DND-41 (cell line): Measurements from ENCODE around the gene TBPL1.

ENCODE experiments used
- EZH2 ChIP-seq: IDR thresholded peaks from 3 replicates; pipeline ENCODE4 v1.6.1; 2012; ENCODE audit warnings: borderline replicate concordance, low read depth, mild to moderate bottlenecking, moderate library complexity, low read length, inconsistent platforms; ENCODE audit not compliant: severe bottlenecking
- TF ChIP-seq, protein P1 (sequence below): IDR thresholded peaks from 2 replicates; pipeline ENCODE4 v1.5.1; 2012; ENCODE audit warnings: borderline replicate concordance, low read length, moderate library complexity, mild to moderate bottlenecking; ENCODE audit not compliant: poor library complexity, severe bottlenecking; ENCODE audit errors: extremely low read depth

DNA sequence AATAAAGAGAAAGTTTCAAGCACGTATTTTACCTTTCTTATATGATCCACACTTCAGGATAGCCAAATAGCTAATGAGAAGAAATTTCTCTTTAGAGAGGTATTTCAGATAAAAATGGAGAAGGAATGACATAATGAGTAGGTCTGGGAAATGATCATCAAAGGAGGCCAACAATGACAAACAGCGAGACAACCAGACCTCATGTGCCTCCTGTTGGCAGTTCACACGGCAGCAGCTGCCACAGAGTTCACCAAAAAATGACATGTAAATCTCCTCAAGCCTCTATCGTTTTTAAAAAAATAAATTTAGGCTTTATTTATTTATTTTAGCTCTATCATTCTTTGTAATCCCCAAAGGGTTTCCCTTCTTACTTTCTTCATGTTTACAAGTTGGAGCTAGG is 51.7 kb downstream of the TBPL1 start:
- TF ChIP-seq, protein P1, sequence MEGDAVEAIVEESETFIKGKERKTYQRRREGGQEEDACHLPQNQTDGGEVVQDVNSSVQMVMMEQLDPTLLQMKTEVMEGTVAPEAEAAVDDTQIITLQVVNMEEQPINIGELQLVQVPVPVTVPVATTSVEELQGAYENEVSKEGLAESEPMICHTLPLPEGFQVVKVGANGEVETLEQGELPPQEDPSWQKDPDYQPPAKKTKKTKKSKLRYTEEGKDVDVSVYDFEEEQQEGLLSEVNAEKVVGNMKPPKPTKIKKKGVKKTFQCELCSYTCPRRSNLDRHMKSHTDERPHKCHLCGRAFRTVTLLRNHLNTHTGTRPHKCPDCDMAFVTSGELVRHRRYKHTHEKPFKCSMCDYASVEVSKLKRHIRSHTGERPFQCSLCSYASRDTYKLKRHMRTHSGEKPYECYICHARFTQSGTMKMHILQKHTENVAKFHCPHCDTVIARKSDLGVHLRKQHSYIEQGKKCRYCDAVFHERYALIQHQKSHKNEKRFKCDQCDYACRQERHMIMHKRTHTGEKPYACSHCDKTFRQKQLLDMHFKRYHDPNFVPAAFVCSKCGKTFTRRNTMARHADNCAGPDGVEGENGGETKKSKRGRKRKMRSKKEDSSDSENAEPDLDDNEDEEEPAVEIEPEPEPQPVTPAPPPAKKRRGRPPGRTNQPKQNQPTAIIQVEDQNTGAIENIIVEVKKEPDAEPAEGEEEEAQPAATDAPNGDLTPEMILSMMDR: no peak
- TF ChIP-seq EZH2: no peak
